GM19324 (cell line): ENCODE data around the gene STEAP2.
"Not testable (repeated sequence)": the region's sequence is repeated elsewhere in the genome, so short reads cannot be mapped to it uniquely, and the experiment has no call there.

ENCODE experiments used
- ATAC-seq: cut with Tn5 transposase; IDR thresholded peaks from one replicate; pipeline ENCODE4 v1.9.1; 2021; ENCODE audit warnings: mild to moderate bottlenecking, moderate library complexity; ENCODE audit not compliant: unreplicated experiment, low FRiP score

Gene STEAP2

GRCh38 chr7:90232430-90232829 is 20.9 kb downstream of the STEAP2 start:
- ATAC-seq = no peak

DNA sequence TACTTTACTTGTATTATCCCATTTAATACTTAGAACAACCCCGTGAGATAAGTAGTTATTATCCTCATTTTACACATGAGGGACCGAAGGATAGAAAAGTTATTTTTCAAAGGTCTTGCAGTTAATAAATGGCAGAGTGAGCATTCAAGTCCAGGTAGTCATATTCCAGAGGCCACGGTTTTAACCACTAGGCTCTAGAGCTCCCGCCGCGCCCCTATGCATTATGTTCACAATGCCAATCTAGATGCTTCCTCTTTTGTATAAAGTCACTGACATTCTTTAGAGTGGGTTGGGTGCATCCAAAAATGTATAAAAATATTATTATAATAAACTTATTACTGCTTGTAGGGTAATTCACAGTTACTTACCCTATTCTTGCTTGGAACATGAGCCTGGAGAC is 22.0 kb downstream of the STEAP2 start:
- no peak for ATAC-seq

DNA sequence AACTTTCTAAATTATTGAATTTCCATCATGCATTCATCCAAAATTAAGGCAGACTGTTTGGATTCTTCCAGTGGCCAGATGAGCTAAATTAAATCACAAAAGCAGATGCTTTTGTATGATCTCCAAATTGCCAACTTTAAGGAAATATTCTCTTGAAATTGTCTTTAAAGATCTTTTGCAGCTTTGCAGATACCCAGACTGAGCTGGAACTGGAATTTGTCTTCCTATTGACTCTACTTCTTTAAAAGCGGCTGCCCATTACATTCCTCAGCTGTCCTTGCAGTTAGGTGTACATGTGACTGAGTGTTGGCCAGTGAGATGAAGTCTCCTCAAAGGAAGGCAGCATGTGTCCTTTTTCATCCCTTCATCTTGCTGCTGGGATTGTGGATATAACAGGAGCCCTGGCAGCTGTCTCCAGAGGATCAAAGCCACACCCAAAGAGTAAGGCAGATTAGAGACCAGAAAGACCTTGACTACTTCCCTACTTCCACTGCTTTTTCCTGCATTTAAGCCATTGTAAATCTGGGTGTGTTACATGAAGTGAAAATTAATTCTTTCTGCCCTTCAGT is 25.3 kb downstream of the STEAP2 start:
- no peak for ATAC-seq

GRCh38 chr7:90238022-90238421 is 26.5 kb downstream of the STEAP2 start:
- ATAC-seq = no peak

DNA sequence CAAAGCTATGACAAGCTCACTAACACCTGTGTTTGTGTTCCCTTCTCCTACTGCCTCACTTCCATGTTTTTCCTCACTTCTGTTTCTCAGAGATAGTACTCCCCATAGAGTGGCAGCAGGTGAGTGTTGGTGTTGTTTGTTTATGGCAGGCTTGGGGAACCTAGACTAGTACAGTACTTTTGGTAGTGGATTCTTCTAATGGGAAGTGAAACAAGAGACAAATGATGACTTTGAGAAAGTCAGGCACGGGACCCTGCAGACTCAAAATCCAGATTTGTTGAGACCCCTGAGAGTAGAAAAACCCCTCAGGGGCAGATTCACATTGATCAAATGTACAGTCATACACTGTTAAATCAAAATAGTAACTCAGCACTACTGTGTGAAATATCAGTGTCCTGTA is 27.0 kb downstream of the STEAP2 start:
- no peak for ATAC-seq

DNA sequence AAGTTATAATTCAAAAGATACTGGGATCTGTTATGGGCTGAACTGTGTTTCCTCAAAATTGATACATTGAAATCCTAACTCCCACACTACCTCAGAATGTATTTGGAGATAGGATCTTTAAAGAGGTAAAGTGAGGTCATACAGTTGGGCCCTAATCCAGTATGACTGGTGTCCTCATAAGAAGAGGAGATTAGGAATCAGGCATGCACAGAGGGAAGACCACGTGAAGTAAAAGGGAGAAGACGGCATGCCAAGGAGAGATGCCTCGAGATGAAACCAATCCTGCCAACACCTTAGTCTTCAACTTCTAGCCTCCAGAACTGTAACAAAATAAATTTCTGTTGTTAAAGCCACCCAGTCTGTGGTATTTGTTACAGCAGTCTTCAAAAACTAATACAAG is 27.5 kb downstream of the STEAP2 start:
- no peak for ATAC-seq

DNA sequence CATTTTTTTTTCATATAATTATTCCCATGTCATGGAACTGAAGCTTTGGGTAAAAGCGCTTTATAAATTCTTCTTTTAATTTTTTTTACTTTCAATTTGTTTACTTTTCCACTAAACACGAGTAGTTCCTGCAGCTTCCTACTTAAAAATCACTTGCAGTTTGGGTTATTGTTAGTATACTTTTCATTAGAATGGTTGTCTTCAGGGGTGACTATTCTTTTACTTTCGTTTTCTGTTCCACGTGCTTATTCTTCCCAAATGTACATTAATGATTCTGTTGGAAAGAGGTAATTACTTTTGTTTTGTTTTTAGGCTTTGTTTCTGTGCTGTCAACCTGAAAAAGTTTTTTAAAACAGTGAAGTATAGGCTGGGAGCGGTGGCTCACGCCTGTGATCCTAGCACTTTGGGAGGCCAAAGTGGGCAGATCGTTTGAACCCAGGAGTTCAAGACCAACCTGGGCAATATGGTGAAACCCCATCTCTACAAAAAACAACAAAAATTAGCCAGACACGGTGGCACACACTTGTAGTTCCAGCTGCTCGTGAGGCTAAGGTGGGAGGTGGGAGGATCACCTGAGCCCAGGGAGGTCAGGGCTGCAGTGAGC is 28.2 kb downstream of the STEAP2 start:
- no peak for ATAC-seq

DNA sequence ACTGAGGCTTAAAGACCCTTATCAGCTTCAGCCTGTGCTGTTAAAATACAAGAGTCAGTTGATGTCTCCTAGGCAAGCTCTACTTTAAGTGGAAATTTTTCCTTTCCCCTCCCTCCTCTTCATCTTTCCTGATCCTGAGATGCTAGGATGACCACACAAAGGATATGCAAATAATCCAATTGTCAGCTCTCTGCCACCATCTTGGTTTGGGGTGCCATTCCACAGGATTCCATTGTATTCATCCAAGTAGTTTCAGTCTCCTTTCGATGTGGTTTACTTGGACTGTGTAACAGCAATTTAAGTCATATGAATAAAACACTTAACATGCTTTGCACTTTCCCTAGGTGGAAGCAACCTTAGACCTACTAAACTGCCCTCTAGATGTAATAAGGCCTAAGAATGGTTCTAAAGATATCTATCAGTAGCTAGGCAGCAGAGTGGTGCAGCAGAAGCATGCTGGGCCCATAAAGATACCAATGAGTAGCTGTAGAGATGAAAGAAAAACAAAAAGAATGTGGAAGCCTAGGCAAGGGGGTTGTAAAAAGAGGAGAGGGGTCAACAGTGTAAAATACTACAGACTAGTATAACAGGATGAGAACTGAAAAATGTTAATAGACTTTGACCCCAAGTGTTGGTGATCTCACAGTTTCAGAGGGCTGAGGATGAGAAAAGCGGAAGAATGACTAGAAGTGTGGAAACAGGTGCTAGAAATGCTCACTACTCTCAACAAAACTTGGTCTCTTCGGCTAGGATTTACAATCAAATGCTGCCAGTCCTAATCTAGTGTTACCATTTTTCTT is 31.0 kb downstream of the STEAP2 start:
- ATAC-seq = peak; percentile 73

GRCh38 chr7:90243556-90243955 is 32.0 kb downstream of the STEAP2 start:
- ATAC-seq = no peak

- no peak for ATAC-seq
These were observed 33.0 kb downstream of the STEAP2 start for GRCh38 chr7:90244565-90244908.

- ATAC-seq = peak; percentile 79
These were observed 33.6 kb downstream of the STEAP2 start, which contains the start of gene CFAP69 for GRCh38 chr7:90244909-90245851. TSS of gene CFAP69 (plus strand) at chr7:90245174. CDS start at chr7:90245425, 251 bp downstream.

- ATAC-seq = no peak
These were observed 34.6 kb downstream of the STEAP2 start for GRCh38 chr7:90246171-90246570.

- no peak for ATAC-seq
These were observed 37.2 kb downstream of the STEAP2 start for GRCh38 chr7:90248706-90249105.

GRCh38 chr7:90250601-90251303 is 39.2 kb downstream of the STEAP2 start:
- ATAC-seq = no peak

GRCh38 chr7:90251304-90251635 is 39.7 kb downstream of the STEAP2 start:
- no peak for ATAC-seq

GRCh38 chr7:90256011-90256410 is 44.5 kb downstream of the STEAP2 start:
- ATAC-seq = not testable (repeated sequence)

- ATAC-seq = no peak
These were observed 45.2 kb downstream of the STEAP2 start for GRCh38 chr7:90256778-90257177.

GRCh38 chr7:90261441-90261840 is 49.9 kb downstream of the STEAP2 start:
- no peak for ATAC-seq

- no peak for ATAC-seq
These were observed 50.9 kb downstream of the STEAP2 start for GRCh38 chr7:90262438-90262837.

- no peak for ATAC-seq
These were observed 55.3 kb downstream of the STEAP2 start for GRCh38 chr7:90266808-90267207.
